BLaER1 treated with 17β-estradiol and CSF1 and Interleukin-3, amounts not matched to agents 10 nM and 100 nM (cell line): ENCODE results near the gene KLC3.
"Not testable (repeated sequence)": the region's sequence is repeated elsewhere in the genome, so short reads cannot be mapped to it uniquely, and the experiment has no call there.

Source experiments
- H3K27ac ChIP-seq, 11 experiments: shearing (Covaris generic); formaldehyde crosslinking; 2 replicates each; pipeline ENCODE4 v1.8.1; 2022
- H3K27me3 ChIP-seq, 11 experiments: shearing (Covaris generic); formaldehyde crosslinking; 2 replicates each; pipeline ENCODE4 v1.8.1; 2022
- H3K36me3 ChIP-seq, 11 experiments: shearing (Covaris generic); formaldehyde crosslinking; 2 replicates each; pipeline ENCODE4 v1.8.1; 2022
- H3K4me1 ChIP-seq, 10 experiments: shearing (Covaris generic); formaldehyde crosslinking; 2 replicates each; pipeline ENCODE4 v1.8.1; 2022
- H3K4me2 ChIP-seq, 11 experiments: shearing (Covaris generic); formaldehyde crosslinking; 2 replicates each; pipeline ENCODE4 v1.8.1; 2022
- H3K4me3 ChIP-seq, 10 experiments: shearing (Covaris generic); formaldehyde crosslinking; 2 replicates each; pipeline ENCODE4 v1.8.1; 2022
- H3K9ac ChIP-seq, 11 experiments: shearing (Covaris generic); formaldehyde crosslinking; 2 replicates each; pipeline ENCODE4 v1.8.1; 2022
- H3K9me3 ChIP-seq, 11 experiments: shearing (Covaris generic); formaldehyde crosslinking; replicated peaks in 1 of 11; 2 replicates each; pipeline ENCODE4 v1.8.1; 2022
- H4K20me1 ChIP-seq, 11 experiments: shearing (Covaris generic); formaldehyde crosslinking; 2 replicates each; pipeline ENCODE4 v1.8.1; 2022
- Cebpa-rat ChIP-seq, 11 experiments: shearing (Covaris generic); IDR thresholded peaks; 2 replicates each; pipeline ENCODE4 v1.8.1; 2022

The KLC3 gene

GRCh38 chr19:45302416-45302815 lies 38.1 kb upstream of the KLC3 start:
- no peak overlapping the region for H3K4me3 ChIP-seq
- no peak overlapping the region for H3K27ac ChIP-seq
- H4K20me1 ChIP-seq, result peaks cover 0 to 4% (median 0%) of the 10 kb centered on the region in 11 experiments; a peak in 2 of 22 replicates
- H3K9me3 ChIP-seq, result no peaks in the 10 kb centered on the region
- no peaks in the 10 kb centered on the region for H3K4me1 ChIP-seq
- no peak overlapping the region for H3K9ac ChIP-seq
- peaks cover 30 to 59% (median 52%) of the 10 kb centered on the region in 11 experiments for H3K36me3 ChIP-seq
- H3K4me2 ChIP-seq, result no peak overlapping the region
- no peaks in the 10 kb centered on the region for H3K27me3 ChIP-seq
- TF ChIP-seq Cebpa-rat (IDR thresholded peaks at IDR 0.05), result no peak

GRCh38 chr19:45303269-45304060 lies 37.1 kb upstream of the KLC3 start:
- Histone ChIP-seq H3K9ac (no peak overlapping the region), H4K20me1 (peaks cover 0 to 4% (median 0%) of the 10 kb centered on the region in 11 experiments; a peak in 2 of 22 replicates), H3K27me3 (no peaks in the 10 kb centered on the region), H3K9me3 (no peaks in the 10 kb centered on the region), H3K4me1 (no peaks in the 10 kb centered on the region), H3K4me3 (no peak overlapping the region), H3K27ac (no peak overlapping the region), H3K36me3 (peaks cover 24 to 52% (median 46%) of the 10 kb centered on the region in 11 experiments), H3K4me2 (no peak overlapping the region)
- no peak for TF ChIP-seq Cebpa-rat (IDR thresholded peaks at IDR 0.05)

GRCh38 chr19:45304141-45304926 lies 36.2 kb upstream of the KLC3 start:
- Histone ChIP-seq H3K4me2 (no peak overlapping the region), H4K20me1 (peaks cover 0 to 4% (median 0%) of the 10 kb centered on the region in 11 experiments; a peak in 2 of 22 replicates), H3K9me3 (no peaks in the 10 kb centered on the region), H3K4me3 (no peak overlapping the region), H3K4me1 (no peaks in the 10 kb centered on the region), H3K9ac (no peak overlapping the region), H3K27me3 (no peaks in the 10 kb centered on the region), H3K27ac (no peak overlapping the region), H3K36me3 (peaks cover 16 to 43% (median 37%) of the 10 kb centered on the region in 11 experiments)
- TF ChIP-seq Cebpa-rat (IDR thresholded peaks at IDR 0.05), result no peak

- H3K4me1 ChIP-seq, result no peaks in the 10 kb centered on the region
- no peak overlapping the region for H3K4me3 ChIP-seq
- no peaks in the 10 kb centered on the region for H3K27me3 ChIP-seq
- no peaks in the 10 kb centered on the region for H3K9me3 ChIP-seq
- peaks cover 0 to 4% (median 0%) of the 10 kb centered on the region in 11 experiments; a peak in 2 of 22 replicates for H4K20me1 ChIP-seq
- no peak for TF ChIP-seq Cebpa-rat (IDR thresholded peaks at IDR 0.05)
- H3K36me3 ChIP-seq, result peaks cover 9 to 37% (median 30%) of the 10 kb centered on the region in 11 experiments; a peak in 21 of 22 replicates
- no peak overlapping the region for H3K27ac ChIP-seq
- H3K4me2 ChIP-seq, result no peak overlapping the region
- H3K9ac ChIP-seq, result no peak overlapping the region
Measured at GRCh38 chr19:45305007-45305406, 35.5 kb upstream of the KLC3 start.

GRCh38 chr19:45305421-45305820 lies 35.1 kb upstream of the KLC3 start:
- Histone ChIP-seq H3K4me2 (no peak overlapping the region), H3K4me1 (no peaks in the 10 kb centered on the region), H3K9me3 (no peaks in the 10 kb centered on the region), H3K4me3 (no peak overlapping the region), H3K27ac (no peak overlapping the region), H4K20me1 (peaks cover 0 to 4% (median 0%) of the 10 kb centered on the region in 11 experiments; a peak in 2 of 22 replicates), H3K9ac (no peak overlapping the region), H3K36me3 (peaks cover 7 to 32% (median 26%) of the 10 kb centered on the region in 11 experiments; a peak in 21 of 22 replicates), H3K27me3 (no peaks in the 10 kb centered on the region)
- no peak for TF ChIP-seq Cebpa-rat (IDR thresholded peaks at IDR 0.05)

GRCh38 chr19:45306040-45306439 lies 34.5 kb upstream of the KLC3 start:
- Histone ChIP-seq H3K4me3 (no peak overlapping the region), H3K27ac (no peak overlapping the region), H3K9me3 (no peaks in the 10 kb centered on the region), H3K36me3 (peaks cover under 1 to 26% (median 20%) of the 10 kb centered on the region in 11 experiments; a peak in 20 of 22 replicates), H3K27me3 (no peaks in the 10 kb centered on the region), H3K9ac (no peak overlapping the region), H3K4me1 (no peaks in the 10 kb centered on the region), H3K4me2 (no peak overlapping the region), H4K20me1 (peaks cover 0 to 4% (median 0%) of the 10 kb centered on the region in 11 experiments; a peak in 1 of 22 replicates)
- TF ChIP-seq Cebpa-rat (IDR thresholded peaks at IDR 0.05), result no peak

GRCh38 chr19:45306518-45307027 lies 34.0 kb upstream of the KLC3 start:
- no peaks in the 10 kb centered on the region for H3K27me3 ChIP-seq
- no peaks in the 10 kb centered on the region for H3K9me3 ChIP-seq
- no peak overlapping the region for H3K27ac ChIP-seq
- H3K4me1 ChIP-seq, result peaks cover 0 to 4% (median under 1%) of the 10 kb centered on the region in 10 experiments; a peak in 6 of 20 replicates
- H3K4me3 ChIP-seq, result no peak overlapping the region
- H4K20me1 ChIP-seq, result peaks cover 0 to 4% (median 0%) of the 10 kb centered on the region in 11 experiments; a peak in 1 of 22 replicates
- no peak overlapping the region for H3K4me2 ChIP-seq
- H3K9ac ChIP-seq, result no peak overlapping the region
- H3K36me3 ChIP-seq, result peaks cover 0 to 21% (median 17%) of the 10 kb centered on the region in 11 experiments; a peak in 20 of 22 replicates
- TF ChIP-seq Cebpa-rat (IDR thresholded peaks at IDR 0.05), result no peak

- no peaks in the 10 kb centered on the region for H3K27me3 ChIP-seq
- H3K9ac ChIP-seq, result no peak overlapping the region
Measured at GRCh38 chr19:45307361-45307760, 33.2 kb upstream of the KLC3 start.

GRCh38 chr19:45309322-45309721 lies 31.2 kb upstream of the KLC3 start:
- H3K36me3 ChIP-seq, H3K4me2 ChIP-seq, H3K4me3 ChIP-seq, H3K9me3 ChIP-seq, H3K9ac ChIP-seq, H3K27ac ChIP-seq, H4K20me1 ChIP-seq, H3K27me3 ChIP-seq: not testable (repeated sequence)
- peaks cover 4 to 19% (median 14%) of the 10 kb centered on the region in 10 experiments; a peak in 17 of 20 replicates for H3K4me1 ChIP-seq

More at GRCh38 chr19:45307361-45307760, 33.2 kb upstream of the KLC3 start:
- Histone ChIP-seq H3K36me3 (peaks cover 0 to 13% (median 11%) of the 10 kb centered on the region in 11 experiments; a peak in 17 of 22 replicates), H3K4me2 (no peak overlapping the region), H3K27ac (no peak overlapping the region), H3K9me3 (no peaks in the 10 kb centered on the region), H3K4me1 (peaks cover 0 to 9% (median 6%) of the 10 kb centered on the region in 10 experiments; a peak in 9 of 20 replicates), H4K20me1 (peaks cover 0 to 3% (median 0%) of the 10 kb centered on the region in 11 experiments; a peak in 1 of 22 replicates), H3K4me3 (no peak overlapping the region)
- TF ChIP-seq Cebpa-rat (IDR thresholded peaks at IDR 0.05), result no peak
